ENCODE data around the gene CTSS. TPM values are rescaled to one million over a fixed set of nuclear protein-coding genes. Genes with fewer than 3 reads are reported as not detected.

The CTSS gene
- total RNA-seq = 45.8 and 116 TPM in 2 replicates

GRCh38 chr1:150765296-150765976 is at the start of gene CTSS:
Gene CTSS (minus strand): TSS chr1:150765778. CDS start chr1:150764763, 1,015 bp downstream.

GRCh38 chr1:150808121-150808520 is 42.5 kb upstream of the CTSS start, which contains the start of gene CTSK:
Gene CTSK (minus strand): TSS chr1:150808260. CDS start chr1:150806805, 1,455 bp downstream.

GRCh38 chr1:150720703-150721102 is 44.9 kb downstream of the CTSS start, which contains the start of gene HORMAD1:
Gene HORMAD1 (minus strand): TSS chr1:150720895. CDS start chr1:150719505, 1,390 bp downstream.

GRCh38 chr1:150696995-150697927 is 68.3 kb downstream of the CTSS start, which contains the start of gene GOLPH3L:
Gene GOLPH3L (minus strand): TSS chr1:150697154. CDS start chr1:150694838, 2,316 bp downstream.

Other genes starting within 250 kb of the CTSS start
- gene ADAMTSL4, start 216.4 kb downstream of the CTSS start, total RNA-seq = under 0.01 and 0.44 TPM in 2 replicates
- 122 and 253 TPM in 2 replicates for gene MCL1, start 186.2 kb downstream of the CTSS start, total RNA-seq
- gene ENSA, start 136.2 kb downstream of the CTSS start, total RNA-seq = 69.2 and 77.7 TPM in 2 replicates
- 7.9 and 18.1 TPM in 2 replicates for gene GOLPH3L, start 68.6 kb downstream of the CTSS start, total RNA-seq
- 0.13 TPM in 1 of 2 replicates, not detected in the other for gene HORMAD1, start 44.9 kb downstream of the CTSS start, total RNA-seq
- 0.81 and 2.5 TPM in 2 replicates for gene CTSK, start 42.5 kb upstream of the CTSS start, total RNA-seq
- 12.6 and 38.4 TPM in 2 replicates for gene ARNT, start 110.8 kb upstream of the CTSS start, total RNA-seq
- not detected in 2 replicates for gene CTXND2, start 121.4 kb upstream of the CTSS start, total RNA-seq
- 24.6 and 44.6 TPM in 2 replicates for gene SETDB1, start 160.6 kb upstream of the CTSS start, total RNA-seq
- gene CERS2, start 209.1 kb upstream of the CTSS start, total RNA-seq = 59.3 and 89.7 TPM in 2 replicates
- gene ANXA9, start 216.5 kb upstream of the CTSS start, total RNA-seq = not detected in 2 replicates
- gene MINDY1, start 241.1 kb upstream of the CTSS start, total RNA-seq = 7.9 and 12.6 TPM in 2 replicates
- 5.0 and 5.7 TPM in 2 replicates for gene PRUNE1, start 242.7 kb upstream of the CTSS start, total RNA-seq